K562 (cell line): ENCODE results near the gene TAF15.

Experiments
- ATF1 ChIP-seq, 2 experiments: fragments of 450-650 bp in 1 of 2; IDR thresholded peaks; 2 replicates each; pipeline ENCODE4 v1.6.1; 2016; ENCODE audit warnings: missing compliant biosample characterization in 1 of 2, missing genetic modification characterization in 1 of 2
- CBX5 ChIP-seq: IDR thresholded peaks from 2 replicates; pipeline ENCODE4 v1.6.1; 2014; ENCODE audit warnings: low read depth, borderline replicate concordance
- CHD2 ChIP-seq: IDR thresholded peaks from 2 replicates; pipeline ENCODE4 v1.6.1; 2011; ENCODE audit warnings: low read depth, low read length
- CTCFL ChIP-seq: IDR thresholded peaks from 2 replicates; pipeline ENCODE4 v1.6.1; 2011; ENCODE audit warnings: borderline replicate concordance, low read depth, mild to moderate bottlenecking, moderate library complexity, low read length; ENCODE audit not compliant: insufficient read depth, poor library complexity, severe bottlenecking
- GABPB2 ChIP-seq: fragments of 250-450 bp; sonication (Bioruptor Pico); conservative IDR thresholded peaks from 2 replicates; pipeline ENCODE4 v1.5.1; 2021; ENCODE audit warnings: mild to moderate bottlenecking
- HDAC6 ChIP-seq: IDR thresholded peaks from 2 replicates; pipeline ENCODE4 v1.6.1; 2012; ENCODE audit warnings: low read depth, mild to moderate bottlenecking, control low read depth, inconsistent platforms, low read length, moderate library complexity
- POLR2A ChIP-seq: fragments of 450-650 bp; conservative IDR thresholded peaks from 2 replicates; pipeline ENCODE4 v1.6.1; 2016
- RAD21 ChIP-seq, 2 experiments: fragments of 250-450 bp in 1 of 2; fragments of 450-650 bp in 1 of 2; sonication (Bioruptor Pico) in 1 of 2; formaldehyde crosslinking in 1 of 2; IDR thresholded peaks in 1 of 2; conservative IDR thresholded peaks in 1 of 2; 2 replicates each; pipeline versions ENCODE4 v1.4.0 to v1.8.0; 2020 to 2022; ENCODE audit warnings: mild to moderate bottlenecking in 2 of 2, moderate library complexity in 1 of 2
- RBBP5 ChIP-seq: fragments of 200-600 bp; sonication (generic); IDR thresholded peaks from 2 replicates; pipeline ENCODE4 v1.6.1; 2012; ENCODE audit warnings: borderline replicate concordance, mild to moderate bottlenecking, low read length, control low read depth, inconsistent platforms; ENCODE audit not compliant: insufficient read depth, poor library complexity, severe bottlenecking
- SIN3A ChIP-seq, 2 experiments: fragments of 150-350 bp in 1 of 2; IDR thresholded peaks; 2 replicates each; pipeline ENCODE4 v1.6.1; 2011 to 2016; ENCODE audit warnings: borderline replicate concordance in 2 of 2, low read depth in 2 of 2, low read length in 2 of 2, mild to moderate bottlenecking in 2 of 2, moderate library complexity in 2 of 2; ENCODE audit not compliant: control insufficient read depth in 1 of 2
- SNAPC5 ChIP-seq: fragments of 250-450 bp; sonication (Bioruptor Pico); IDR thresholded peaks from 2 replicates; pipeline ENCODE4 v1.8.0; 2021; ENCODE audit warnings: moderate library complexity, mild to moderate bottlenecking, inconsistent platforms
- SP2 ChIP-seq: IDR thresholded peaks from 2 replicates; pipeline ENCODE4 v1.6.1; 2011; ENCODE audit warnings: mild to moderate bottlenecking, low read depth, low read length, moderate library complexity; ENCODE audit not compliant: poor library complexity, severe bottlenecking; ENCODE audit errors: extremely low read depth
- SRF ChIP-seq, 2 experiments: fragments of 250-450, 450-650 bp in 1 of 2; sonication (Bioruptor Pico) in 1 of 2; sonication (generic) in 1 of 2; formaldehyde crosslinking; IDR thresholded peaks; 2 replicates each; pipeline versions ENCODE4 v1.5.0 to v1.5.1; 2020 to 2022; ENCODE audit warnings: mild to moderate bottlenecking in 1 of 2, missing genetic modification reagents in 1 of 2
- ZKSCAN1 ChIP-seq: fragments of 150-350 bp; IDR thresholded peaks from 2 replicates; pipeline ENCODE4 v1.6.1; 2016; ENCODE audit warnings: low read depth, low read length

- no peak for TF ChIP-seq SRF (CRISPR knock-in tag; IDR thresholded peaks at IDR 0.05)
- TF ChIP-seq CBX5: no peak
- TF ChIP-seq POLR2A: no peak
- TF ChIP-seq GABPB2 (CRISPR knock-in tag): no peak
- no peak for TF ChIP-seq CTCFL
- TF ChIP-seq SNAPC5 (CRISPR knock-in tag): no peak
- TF ChIP-seq SIN3A (IDR thresholded peaks at IDR 0.05; ENCODE audit: borderline replicate concordance in 2 of 2, control insufficient read depth in 1 of 2, low read depth in 2 of 2, low read length in 2 of 2): no peak
- TF ChIP-seq ZKSCAN1: no peak
- TF ChIP-seq ATF1 (CRISPR knock-in tag; IDR thresholded peaks at IDR 0.05): no peak
- TF ChIP-seq ATF1 (tag; IDR thresholded peaks at IDR 0.05): no peak
- TF ChIP-seq CHD2: no peak
- TF ChIP-seq RAD21 (CRISPR knock-in tag; conservative IDR thresholded peaks at IDR 0.05 in 1 of 2, IDR thresholded peaks at IDR 0.05 in 1 of 2): no peak
- TF ChIP-seq HDAC6: no peak
- TF ChIP-seq RBBP5: no peak
- TF ChIP-seq SP2: no peak
Measured at GRCh38 chr17:35761601-35762000, 47.7 kb upstream of the TAF15 start.
